Left colon (tissue), 2 donors: ENCODE data around the gene COBLL1. TPM values are rescaled to one million over a fixed set of nuclear protein-coding genes. Genes with fewer than 3 reads are reported as not detected.
A peak's percentile ranks its signal among the peaks of the same experiment; 100 is the strongest.
"Not testable (repeated sequence)": the region's sequence is repeated elsewhere in the genome, so short reads cannot be mapped to it uniquely, and the experiment has no call there.

Experiments
- ATAC-seq: fragments of 200-7000 bp; cut with Tn5 transposase; one replicate; pipeline ENCODE4 v1.9.1; 2020; ENCODE audit warnings: mild to moderate bottlenecking, moderate library complexity
- DNase-seq, 2 donors: peaks; one replicate each; pipeline ENCODE4 v3.0.0-alpha.2; 2020
- intact Hi-C, 2 donors: fragments of 100-400 bp; cut with DNase I in 1 of 2; cut with micrococcal nuclease in 1 of 2; formaldehyde crosslinking; loops; one replicate each; pipeline versions ENCODE4 v1.11.2 to v1.14.0; 2022; cut with DNase I, micrococcal nuclease
- total RNA-seq, 2 donors: library from RNA; stranded (reverse); fragmentation: NEBNext Ultra II Directional; extraction: Animal tissue kit (Norgen Biotek cat#: 25700); gene quantifications; one replicate each; pipeline ENCODE4 v1.2.1, GENCODE V29; 2021
- donor health status: DM: no; HTN: no; CAD: no.
- donor health status: DM: yes; HTN: yes; CAD: no.

Gene COBLL1
- total RNA-seq, 2 donors from 2014 or later: 25.5 to 33.3 TPM

- no peak for DNase-seq
- no peak for ATAC-seq
- intact Hi-C loops: no loop called here
These were observed 75.2 kb downstream of the COBLL1 start for GRCh38 chr2:164766216-164766953.

- ATAC-seq: no peak
- no peak for DNase-seq
- intact Hi-C loops: no loop called here
These were observed 76.6 kb downstream of the COBLL1 start for GRCh38 chr2:164764996-164765395.

- no peak for ATAC-seq
- no peak for DNase-seq
- intact Hi-C loops: no loop called here
These were observed 77.1 kb downstream of the COBLL1 start for GRCh38 chr2:164764474-164764873.

- DNase-seq (no peak), ATAC-seq (no peak)
- intact Hi-C loops: no loop called here
These were observed 78.2 kb downstream of the COBLL1 start for GRCh38 chr2:164763431-164763830.

- DNase-seq (no peak), ATAC-seq (no peak)
- intact Hi-C loops: no loop called here
These were observed 79.7 kb downstream of the COBLL1 start for GRCh38 chr2:164761737-164762460.

- intact Hi-C loops, ATAC-seq: not testable (repeated sequence)
- DNase-seq: peak in 1 of 2 donors; percentile 30
These were observed 80.4 kb downstream of the COBLL1 start for GRCh38 chr2:164761201-164761600.

GRCh38 chr2:164760179-164760578 is 81.4 kb downstream of the COBLL1 start:
- no peak for DNase-seq
- ATAC-seq: peak; percentile 37
- intact Hi-C loops: no loop called here

- intact Hi-C loops: no loop called here
- DNase-seq (no peak), ATAC-seq (peak; percentile 40)
These were observed 83.5 kb downstream of the COBLL1 start for GRCh38 chr2:164757934-164758695.

- intact Hi-C loops: no loop called here
- DNase-seq: no peak
- ATAC-seq: no peak
These were observed 84.8 kb downstream of the COBLL1 start for GRCh38 chr2:164756773-164757172.

GRCh38 chr2:164755952-164756351 is 85.7 kb downstream of the COBLL1 start:
- no peak for DNase-seq
- no peak for ATAC-seq
- intact Hi-C loops: no loop called here

GRCh38 chr2:164754157-164755093 is 87.2 kb downstream of the COBLL1 start:
- intact Hi-C loops: no loop called here
- DNase-seq: no peak
- no peak for ATAC-seq

GRCh38 chr2:164752956-164753355 is 88.7 kb downstream of the COBLL1 start:
- no peak for DNase-seq
- intact Hi-C loops: no loop called here
- no peak for ATAC-seq

GRCh38 chr2:164747783-164748433 is 93.7 kb downstream of the COBLL1 start:
- DNase-seq (no peak), ATAC-seq (no peak)
- intact Hi-C loops: loop anchor here in 1 of 2 donors (10.0 kb wide), 1 partner anchor 97 kb away; the partner anchor contains the start of gene COBLL1

- intact Hi-C loops: loop anchor here in 1 of 2 donors (10.0 kb wide), 1 partner anchor 98 kb away; the partner anchor contains the start of gene COBLL1
- no peak for ATAC-seq
- DNase-seq: no peak
These were observed 94.5 kb downstream of the COBLL1 start for GRCh38 chr2:164747140-164747539.

- no peak for DNase-seq
- no peak for ATAC-seq
- intact Hi-C loops: loop anchor here in 1 of 2 donors (10.0 kb wide), 1 partner anchor 98 kb away; the partner anchor contains the start of gene COBLL1
These were observed 94.9 kb downstream of the COBLL1 start for GRCh38 chr2:164746713-164747112.

GRCh38 chr2:164745012-164745797 is 96.4 kb downstream of the COBLL1 start:
- intact Hi-C loops: loop anchor here in 1 of 2 donors (10.0 kb wide), 1 partner anchor 100 kb away; the partner anchor contains the start of gene COBLL1
- no peak for ATAC-seq

GRCh38 chr2:164742738-164743317 is 98.8 kb downstream of the COBLL1 start:
- no peak for DNase-seq
- intact Hi-C loops: loop anchor here in 1 of 2 donors (10.0 kb wide), 1 partner anchor 102 kb away; the partner anchor contains the start of gene COBLL1
- ATAC-seq: no peak

More at GRCh38 chr2:164745012-164745797, 96.4 kb downstream of the COBLL1 start:
- DNase-seq: no peak
